ENCODE results near the gene FNDC8.
A peak's percentile ranks its signal among the peaks of the same experiment; 100 is the strongest.
"Not testable (repeated sequence)": the region's sequence is repeated elsewhere in the genome, so short reads cannot be mapped to it uniquely, and the experiment has no call there.

Gene FNDC8

DNA sequence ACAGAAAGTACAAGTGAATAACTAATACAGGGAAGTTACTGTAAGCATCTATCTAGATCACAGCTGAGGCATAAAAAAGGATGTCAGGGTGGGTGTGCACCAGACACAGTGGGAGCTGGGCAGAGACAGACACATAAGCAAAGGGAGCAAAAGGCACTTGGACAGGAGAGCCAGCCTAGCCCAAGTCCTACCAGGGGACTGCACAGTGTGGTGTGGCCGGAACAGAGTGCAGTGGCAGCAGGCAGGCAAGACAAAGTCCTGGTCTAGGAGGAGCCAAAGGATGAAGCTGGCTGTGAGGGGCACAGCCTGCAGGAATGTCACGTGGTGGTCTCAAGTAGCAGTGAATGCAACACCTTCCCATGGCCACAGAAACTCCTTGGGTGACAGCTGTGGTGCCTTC, 23.6 kb upstream of the FNDC8 start:
- no peak for DNase-seq (ENCODE audit: low read depth)
- H3K4me3 ChIP-seq (ENCODE audit: low read length), result no peak overlapping the region
- TF ChIP-seq, protein P1, sequence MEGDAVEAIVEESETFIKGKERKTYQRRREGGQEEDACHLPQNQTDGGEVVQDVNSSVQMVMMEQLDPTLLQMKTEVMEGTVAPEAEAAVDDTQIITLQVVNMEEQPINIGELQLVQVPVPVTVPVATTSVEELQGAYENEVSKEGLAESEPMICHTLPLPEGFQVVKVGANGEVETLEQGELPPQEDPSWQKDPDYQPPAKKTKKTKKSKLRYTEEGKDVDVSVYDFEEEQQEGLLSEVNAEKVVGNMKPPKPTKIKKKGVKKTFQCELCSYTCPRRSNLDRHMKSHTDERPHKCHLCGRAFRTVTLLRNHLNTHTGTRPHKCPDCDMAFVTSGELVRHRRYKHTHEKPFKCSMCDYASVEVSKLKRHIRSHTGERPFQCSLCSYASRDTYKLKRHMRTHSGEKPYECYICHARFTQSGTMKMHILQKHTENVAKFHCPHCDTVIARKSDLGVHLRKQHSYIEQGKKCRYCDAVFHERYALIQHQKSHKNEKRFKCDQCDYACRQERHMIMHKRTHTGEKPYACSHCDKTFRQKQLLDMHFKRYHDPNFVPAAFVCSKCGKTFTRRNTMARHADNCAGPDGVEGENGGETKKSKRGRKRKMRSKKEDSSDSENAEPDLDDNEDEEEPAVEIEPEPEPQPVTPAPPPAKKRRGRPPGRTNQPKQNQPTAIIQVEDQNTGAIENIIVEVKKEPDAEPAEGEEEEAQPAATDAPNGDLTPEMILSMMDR (IDR thresholded peaks at IDR 0.05; ENCODE audit: insufficient read depth, low read depth, low read length, missing control alignments), result no peak

DNA sequence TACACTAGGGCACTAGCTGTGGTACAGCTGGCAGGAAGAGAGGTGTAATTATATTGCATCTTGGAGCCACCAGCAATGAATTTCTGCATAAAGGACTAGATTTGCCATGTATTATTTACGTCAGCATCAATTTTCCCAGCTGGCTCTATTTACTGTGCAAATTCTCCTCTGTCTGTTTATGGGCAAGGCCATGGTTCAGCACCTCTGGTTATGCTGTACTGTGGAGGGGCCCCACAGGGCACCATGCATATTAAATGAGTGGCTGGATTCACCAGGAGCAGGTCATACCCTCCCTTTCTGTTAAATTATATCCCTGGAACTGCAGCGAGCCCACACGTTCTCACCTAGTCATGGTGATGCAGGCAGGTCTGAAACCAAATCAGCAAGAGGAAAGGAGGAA, 21.5 kb upstream of the FNDC8 start:
- H3K4me3 ChIP-seq (ENCODE audit: low read length), result no peak overlapping the region
- DNase-seq (ENCODE audit: low read depth), result no peak
- TF ChIP-seq, protein P1 (IDR thresholded peaks at IDR 0.05; ENCODE audit: insufficient read depth, low read depth, low read length, missing control alignments), result no peak

DNA sequence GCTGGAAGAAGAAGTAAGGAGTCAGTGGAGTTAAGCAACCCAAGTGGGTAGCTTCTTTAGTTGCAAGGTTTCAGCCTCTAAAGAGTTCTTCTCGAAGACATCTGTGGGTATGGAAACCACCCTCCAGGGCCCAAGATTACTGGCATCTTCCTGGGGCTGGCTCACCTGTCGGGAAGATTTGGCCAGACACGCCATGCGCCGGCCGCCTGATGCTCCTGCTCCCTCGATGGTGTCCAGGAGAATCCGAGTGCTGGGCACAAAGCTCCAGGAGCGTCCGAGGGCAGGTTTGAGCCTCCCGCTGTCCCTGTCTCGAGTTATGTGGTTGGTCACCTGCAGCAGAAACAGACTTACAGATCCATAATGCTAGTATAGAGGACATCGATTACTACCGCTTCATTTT, 20.4 kb upstream of the FNDC8 start:
- no peak for DNase-seq (ENCODE audit: low read depth)
- no peak overlapping the region for H3K4me3 ChIP-seq (ENCODE audit: low read length)
- TF ChIP-seq, protein P1 (IDR thresholded peaks at IDR 0.05; ENCODE audit: insufficient read depth, low read depth, low read length, missing control alignments), result no peak

DNA sequence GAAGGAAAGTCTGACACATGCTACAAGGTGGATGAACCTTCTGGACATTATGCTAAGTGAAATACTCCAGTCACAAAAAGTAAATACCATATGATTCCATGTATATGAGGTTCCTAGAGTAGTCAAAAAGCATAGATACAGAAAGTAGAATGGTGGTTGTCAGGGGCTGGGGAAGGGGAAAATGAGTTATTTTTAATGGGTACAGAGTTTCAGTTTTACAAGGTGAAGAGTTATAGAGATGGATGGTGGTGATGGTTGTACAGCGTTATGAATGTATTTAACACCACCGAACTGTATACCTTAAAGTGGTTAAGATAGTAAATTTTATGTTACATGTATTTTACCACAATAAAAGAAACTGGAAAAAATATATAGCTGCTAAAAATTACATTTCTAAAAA, 19.7 kb upstream of the FNDC8 start:
- TF ChIP-seq, protein P1 (IDR thresholded peaks at IDR 0.05; ENCODE audit: insufficient read depth, low read depth, low read length, missing control alignments), result no peak
- DNase-seq (ENCODE audit: low read depth), result no peak
- no peak overlapping the region for H3K4me3 ChIP-seq (ENCODE audit: low read length)

DNA sequence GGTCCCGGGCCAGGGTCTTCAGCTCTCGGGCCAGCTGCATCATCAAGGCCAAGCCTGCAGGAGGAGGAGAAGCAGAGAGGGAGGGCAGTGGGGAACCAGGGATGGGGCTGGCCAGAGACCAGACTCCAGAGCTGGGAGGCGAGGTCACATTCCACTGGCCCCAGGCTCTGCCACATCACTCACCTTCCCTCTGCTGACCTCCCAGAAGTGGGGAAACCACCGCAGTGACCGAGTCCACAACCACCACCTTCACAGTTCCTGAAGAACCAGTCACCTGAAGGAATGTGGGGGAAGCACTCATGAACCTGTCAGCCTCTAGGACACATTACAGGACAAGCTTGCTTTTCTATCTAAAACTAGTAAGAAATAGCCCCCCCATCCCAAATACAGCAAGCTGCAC, 18.1 kb upstream of the FNDC8 start:
- TF ChIP-seq, protein P1 (IDR thresholded peaks at IDR 0.05; ENCODE audit: insufficient read depth, low read depth, low read length, missing control alignments), result no peak
- H3K4me3 ChIP-seq (ENCODE audit: low read length), result no peak overlapping the region
- DNase-seq (ENCODE audit: low read depth), result no peak

DNA sequence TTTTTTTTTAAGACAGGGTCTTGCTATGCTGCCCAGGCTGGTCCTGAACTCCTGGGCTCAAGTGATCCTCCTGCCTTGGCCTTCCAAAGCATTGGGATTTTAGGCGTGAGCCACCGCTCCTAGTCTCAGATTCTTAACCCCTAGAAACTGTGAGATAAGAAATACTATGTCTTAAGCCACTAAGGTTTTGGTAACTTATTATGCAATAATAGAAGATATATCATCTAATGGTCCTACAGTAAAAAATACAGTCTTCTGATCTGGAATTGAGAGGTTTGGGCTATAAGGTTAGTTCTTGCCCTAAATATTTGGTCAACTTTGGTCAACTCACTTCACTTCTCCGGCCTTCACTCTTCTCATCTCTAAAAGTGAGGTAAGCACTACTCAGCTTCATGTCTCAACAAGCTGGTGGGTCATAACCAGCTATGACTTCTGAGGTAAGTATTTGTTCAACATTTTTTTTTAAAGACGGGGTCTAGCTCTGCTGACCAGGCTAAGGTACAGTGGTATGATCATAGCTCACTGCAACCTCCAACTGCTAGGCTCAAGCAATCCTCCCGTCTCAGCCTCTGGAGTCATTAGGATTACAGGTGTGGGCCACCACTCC, 16.5 kb upstream of the FNDC8 start:
- TF ChIP-seq, protein P1 (IDR thresholded peaks at IDR 0.05; ENCODE audit: insufficient read depth, low read depth, low read length, missing control alignments), result no peak
- H3K4me3 ChIP-seq (ENCODE audit: low read length), result no peak overlapping the region
- DNase-seq (ENCODE audit: low read depth), result peak; percentile 56

DNA sequence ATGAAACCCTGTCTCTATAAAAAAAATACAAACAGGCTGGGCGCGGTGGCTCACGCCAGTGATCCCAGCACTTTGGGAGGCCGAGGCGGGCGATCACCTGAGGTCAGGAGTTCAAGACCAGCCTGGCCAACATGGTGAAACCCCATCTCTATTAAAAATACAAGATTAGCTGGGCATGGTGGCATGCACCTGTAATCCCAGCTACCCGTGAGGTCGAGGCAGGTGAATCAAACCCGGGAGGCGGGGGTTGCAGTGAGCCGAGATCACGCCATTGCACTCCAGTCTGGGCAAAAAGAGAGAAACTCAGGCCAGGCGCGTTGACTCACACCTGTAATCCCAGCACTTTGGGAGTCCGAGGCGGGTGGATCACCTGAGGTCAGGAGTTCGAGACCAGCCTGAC, 10.6 kb upstream of the FNDC8 start:
- not testable (repeated sequence) for H3K4me3 ChIP-seq (ENCODE audit: low read length); DNase-seq (ENCODE audit: low read depth)

Measured in epithelial cell of esophagus (primary cell).